Mucosa of gallbladder (tissue), 1 donor: ENCODE measurements around the gene PGPEP1. TPM values are rescaled to one million over a fixed set of nuclear protein-coding genes. Genes with fewer than 3 reads are reported as not detected.
A peak's percentile ranks its signal among the peaks of the same experiment; 100 is the strongest.
"Not testable (repeated sequence)": the region's sequence is repeated elsewhere in the genome, so short reads cannot be mapped to it uniquely, and the experiment has no call there.

Experiments used
- DNase-seq: peaks from one replicate; pipeline ENCODE4 v3.0.0-alpha.2; 2020; ENCODE audit warnings: low spot score
- total RNA-seq: library from RNA; stranded (reverse); gene quantifications from one replicate; pipeline ENCODE4 v1.2.1, GENCODE V29; 2021
- donor health status: DM: no; HTN: no; CAD: no.

PGPEP1 gene
- total RNA-seq, 1 donor from 2014 or later, result 56.6 TPM

DNA sequence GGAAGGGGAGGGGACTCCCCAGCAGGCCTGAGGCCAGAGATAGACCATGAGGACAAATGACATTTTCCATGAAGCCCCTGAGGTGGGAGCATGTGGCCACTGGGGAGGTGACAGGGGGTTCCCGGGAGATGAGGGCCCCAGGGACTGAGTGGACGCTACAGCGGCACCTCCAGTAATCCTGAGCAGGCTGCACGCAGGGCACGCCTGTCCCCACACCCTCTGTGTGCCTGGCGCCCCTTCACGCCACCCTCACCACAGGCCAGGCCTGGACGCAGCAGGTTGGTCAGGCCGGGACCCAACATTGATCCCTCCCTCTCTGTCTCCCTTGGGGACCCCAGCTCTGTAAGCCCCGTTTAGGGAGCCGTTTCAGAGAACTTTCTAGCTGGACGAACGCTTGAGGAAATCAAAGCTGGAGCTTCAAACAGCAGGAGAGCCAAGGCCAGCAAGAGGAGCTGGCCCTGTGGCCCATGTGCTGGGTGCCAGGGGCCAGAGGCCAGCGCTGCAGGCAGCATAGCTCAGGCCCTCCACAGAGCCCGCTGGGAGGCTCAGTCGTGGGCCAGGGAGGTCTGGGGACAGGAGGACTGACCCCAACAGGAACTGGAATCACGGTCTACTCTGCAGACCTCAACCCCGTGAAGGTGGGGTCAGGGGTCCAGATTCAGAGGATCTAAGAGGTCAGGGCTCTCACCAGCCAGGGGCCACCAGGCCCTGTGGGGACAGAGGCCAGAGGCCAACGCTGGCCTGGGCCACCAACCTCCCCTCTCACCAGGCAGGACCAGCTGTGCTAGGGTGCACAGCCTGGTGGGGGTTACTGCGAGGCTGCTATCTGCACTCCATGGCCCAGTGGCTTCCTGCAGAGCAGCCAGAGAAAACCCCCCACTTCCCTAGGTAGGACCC lies 32.1 kb upstream of the PGPEP1 start:
- DNase-seq, result no peak

DNA sequence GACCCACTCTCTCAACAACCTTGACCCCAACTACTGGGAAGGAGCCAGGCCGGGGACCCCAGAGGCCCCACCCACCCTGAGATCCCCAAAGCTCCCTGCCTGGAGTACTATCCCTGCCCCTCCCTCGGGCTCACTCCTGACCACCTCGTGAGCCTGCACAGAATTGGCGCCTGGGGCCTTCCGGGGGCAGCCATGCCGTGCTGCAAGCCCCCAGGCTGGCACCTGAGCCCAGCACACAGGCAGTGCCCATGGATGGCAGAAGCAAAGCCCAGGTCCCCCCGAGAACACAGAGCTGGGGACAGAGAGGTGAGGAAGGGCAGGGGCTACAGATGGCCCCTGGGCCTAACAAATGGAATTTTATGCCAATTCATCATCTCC lies 31.5 kb upstream of the PGPEP1 start:
- no peak for DNase-seq

DNA sequence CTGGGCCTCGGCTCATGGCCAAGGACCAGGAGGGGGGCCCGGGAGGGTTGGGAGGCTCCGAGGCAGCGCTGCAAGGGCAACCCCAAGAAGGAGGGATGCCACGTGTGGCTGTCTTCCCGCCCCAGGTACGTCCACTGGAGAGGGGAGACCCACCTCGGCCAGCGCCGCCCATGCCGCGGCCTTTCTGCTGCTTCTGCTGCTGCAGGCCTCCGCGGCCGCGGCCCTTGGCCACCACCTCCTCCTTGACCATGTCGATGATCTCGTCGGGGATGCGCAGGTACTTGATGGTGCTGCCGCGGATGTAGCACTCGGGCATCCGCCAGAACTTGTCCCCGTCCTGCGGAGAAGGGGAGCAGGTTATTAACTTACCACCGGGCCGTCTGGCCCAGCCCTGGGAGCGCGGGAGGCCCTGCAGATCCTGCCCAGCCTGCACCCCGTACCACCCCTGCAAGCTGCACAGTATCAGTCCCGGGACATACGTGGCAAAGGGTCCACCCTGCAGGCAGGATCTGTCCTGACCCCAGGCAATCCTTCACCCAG lies 30.8 kb upstream of the PGPEP1 start:
- no peak for DNase-seq

DNA sequence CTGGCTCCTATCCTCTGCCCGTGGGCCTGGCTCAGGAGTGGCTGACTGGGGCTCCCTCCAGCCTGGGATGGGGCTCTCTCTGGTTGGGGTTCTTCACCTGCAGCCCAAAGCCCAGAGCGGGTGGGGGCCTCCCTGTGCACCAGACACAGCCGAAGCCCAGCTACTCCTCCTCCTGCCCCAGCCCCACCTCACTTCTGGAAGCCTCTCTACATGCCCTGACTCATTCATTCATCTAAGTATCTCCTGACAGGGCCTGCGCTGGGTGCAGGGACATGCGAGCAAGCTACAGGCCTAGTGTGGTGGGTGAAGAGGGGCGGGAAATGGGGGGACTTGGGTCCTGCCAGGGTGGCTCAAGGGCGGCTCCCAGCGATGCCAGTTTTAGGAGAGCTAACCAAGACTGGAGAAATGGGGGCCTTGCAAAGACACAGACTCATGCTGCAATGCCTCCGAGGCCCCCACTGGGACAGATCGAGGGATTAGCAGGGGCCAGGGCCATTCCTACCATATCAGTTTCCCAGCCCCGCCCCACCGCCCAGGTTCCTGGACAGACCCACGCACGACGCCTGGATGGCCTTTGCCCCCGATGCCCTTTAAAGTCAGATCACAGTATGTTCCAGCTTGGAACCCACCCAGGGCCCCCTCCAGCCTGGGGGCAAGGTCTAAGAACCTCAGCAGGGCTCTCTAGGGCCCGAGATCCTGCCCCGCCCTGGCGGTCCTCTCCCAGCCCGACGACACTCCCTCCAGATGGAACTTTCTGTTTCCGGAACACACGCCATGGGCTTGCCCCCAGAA lies 30.1 kb upstream of the PGPEP1 start:
- no peak for DNase-seq

DNA sequence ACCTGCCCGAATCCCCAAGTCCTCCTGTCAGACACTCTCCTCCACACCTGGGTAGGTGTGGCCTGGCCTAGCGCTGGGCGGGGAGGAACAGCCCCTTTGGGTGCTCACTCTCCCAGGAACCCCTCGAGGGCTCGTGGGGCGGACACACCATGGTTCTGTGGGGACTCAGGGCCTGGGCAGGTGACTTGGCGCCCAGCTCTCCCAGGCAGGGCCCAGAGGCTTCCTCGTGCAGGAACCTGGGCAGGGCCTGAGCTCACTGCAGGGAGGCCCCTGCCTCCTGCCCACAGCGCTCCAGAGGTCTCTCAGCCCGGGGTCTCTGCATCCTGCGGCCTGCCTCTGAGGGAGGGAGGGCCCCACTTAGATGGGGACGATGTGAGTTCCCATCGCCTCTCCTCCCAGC lies 29.4 kb upstream of the PGPEP1 start:
- DNase-seq, result no peak

DNA sequence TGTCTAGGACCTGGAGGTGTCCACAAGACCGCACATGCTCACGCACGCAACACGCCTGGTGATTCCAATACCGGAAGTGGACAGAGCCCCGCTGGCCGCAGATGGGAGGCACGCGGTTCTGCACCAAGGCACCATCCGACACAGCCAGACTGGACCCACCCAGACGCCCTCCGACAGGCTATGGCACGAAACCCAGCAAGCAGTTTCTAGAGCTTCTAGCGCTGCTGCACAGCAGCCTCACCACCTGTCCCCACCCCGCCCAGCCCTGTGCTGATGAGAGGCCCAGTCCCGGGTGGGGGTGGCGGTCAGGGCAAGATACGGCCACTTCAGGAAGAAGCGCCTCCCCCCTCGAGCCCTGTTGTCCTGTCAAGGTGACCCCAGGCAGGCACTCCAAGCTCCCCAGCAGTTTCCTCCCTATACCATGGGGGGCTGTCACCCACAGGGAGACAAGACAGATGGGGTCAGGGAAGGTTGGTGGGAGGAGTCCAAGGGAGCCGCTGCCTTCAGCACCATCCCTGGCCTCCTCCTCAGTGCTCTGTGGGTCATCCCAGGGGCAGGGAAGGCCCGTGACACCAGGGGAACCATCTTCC lies 28.8 kb upstream of the PGPEP1 start:
- DNase-seq, result no peak

DNA sequence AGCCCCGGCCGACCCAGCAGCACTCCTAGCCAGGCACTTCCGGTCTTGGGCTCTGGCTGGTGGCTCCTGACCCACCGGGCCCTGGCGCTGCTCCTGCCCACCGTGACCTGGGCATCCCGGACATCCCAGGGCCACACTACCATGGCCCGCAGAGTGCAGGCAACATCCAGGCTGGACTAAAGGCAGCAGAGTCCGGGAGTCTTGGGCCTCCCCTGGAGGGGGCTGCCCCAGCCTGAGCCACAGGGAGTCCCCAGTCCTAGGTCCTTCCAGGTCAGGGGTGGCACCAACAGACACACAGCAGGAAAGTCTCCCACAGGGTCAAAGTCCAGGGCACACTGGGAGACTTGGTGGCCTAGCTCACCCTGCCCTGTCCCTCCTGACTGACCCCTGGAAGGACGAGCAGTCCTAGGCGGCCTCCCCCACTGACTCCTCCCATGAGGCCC lies 28.3 kb upstream of the PGPEP1 start:
- no peak for DNase-seq

DNA sequence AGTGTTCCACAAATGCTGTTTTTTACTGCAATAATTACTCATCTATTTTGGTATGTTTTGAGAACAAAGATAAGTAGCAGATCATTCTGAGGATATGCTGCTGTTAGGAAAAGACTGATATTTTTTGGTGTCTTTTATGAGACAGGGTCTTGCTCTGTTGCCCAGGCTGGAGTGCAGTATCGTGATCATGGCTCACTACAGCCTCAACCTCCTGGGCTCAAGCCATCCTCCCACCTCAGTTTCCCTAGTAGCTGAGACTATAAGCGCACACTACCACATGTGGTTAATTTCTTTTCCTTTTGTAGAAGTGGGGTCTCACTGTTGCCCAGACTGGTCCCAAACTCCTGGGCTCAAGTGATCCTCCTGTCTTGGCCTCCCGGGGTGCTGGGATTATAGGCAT lies 27.0 kb upstream of the PGPEP1 start:
- DNase-seq, result no peak

DNA sequence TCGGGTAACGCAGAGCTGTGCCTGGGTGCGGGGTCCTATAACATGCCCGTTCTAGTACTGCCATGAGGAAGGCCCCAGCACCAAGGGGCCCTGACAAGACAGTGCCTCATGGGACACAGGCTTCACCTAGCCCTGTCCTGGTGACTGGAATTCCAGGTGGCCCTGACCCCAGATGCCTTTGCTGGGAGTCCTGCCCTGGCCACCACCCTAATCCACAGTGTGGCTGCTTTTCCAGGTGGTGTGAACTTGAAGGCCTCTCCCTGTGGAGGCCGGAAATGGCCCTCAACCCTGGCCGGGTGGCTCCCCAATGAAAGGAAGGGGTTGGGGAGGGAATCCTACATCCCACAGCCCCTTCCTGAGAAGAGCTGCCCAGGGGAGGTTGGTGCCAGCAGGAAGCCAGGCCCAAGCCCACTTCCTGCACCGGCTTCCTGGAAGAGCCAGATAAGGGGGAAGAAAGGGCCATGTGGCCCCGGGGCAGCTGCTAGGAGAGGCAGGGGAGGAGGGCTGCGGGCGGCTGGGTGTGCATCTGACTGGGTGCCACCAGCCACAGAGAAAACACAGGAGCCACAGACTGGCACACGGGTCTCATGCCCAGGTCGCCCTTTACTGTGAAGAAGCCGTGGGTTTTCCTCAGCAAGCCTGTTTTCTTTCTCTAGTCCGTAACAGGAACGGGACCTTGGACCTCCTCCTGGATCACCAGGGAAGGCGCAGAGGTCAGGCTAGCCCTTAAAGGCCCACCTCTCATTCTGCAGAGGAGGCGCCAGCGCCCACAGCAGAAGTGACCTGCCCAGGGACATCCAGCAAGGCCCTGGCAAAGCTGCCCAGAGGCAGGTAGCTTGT lies 22.2 kb upstream of the PGPEP1 start:
- DNase-seq, result no peak

DNA sequence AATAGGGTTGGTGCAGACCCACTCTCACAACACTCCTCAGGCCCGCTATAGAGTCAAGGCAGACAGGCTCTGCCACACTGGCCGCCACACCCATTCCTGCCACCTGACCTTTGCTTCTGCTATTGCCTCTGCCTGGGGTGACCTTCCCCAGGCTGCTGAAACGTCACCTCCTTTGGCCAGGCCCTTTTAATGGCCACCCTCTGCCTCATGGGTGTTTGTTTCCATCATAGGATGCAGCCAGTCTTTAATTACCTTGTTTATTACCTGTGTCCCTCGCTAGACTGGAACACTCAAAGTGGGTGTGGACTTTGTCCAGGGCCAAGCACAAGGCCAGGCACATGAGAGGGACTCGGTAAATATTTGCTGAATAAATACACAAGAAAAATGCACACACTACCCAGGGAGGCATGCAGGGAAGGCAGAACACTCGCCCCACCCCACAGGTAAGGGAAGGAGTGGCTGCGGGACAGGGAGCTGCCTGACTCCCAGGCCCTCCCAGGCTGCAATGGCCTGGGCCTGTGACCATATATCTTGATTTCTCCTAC lies 20.7 kb upstream of the PGPEP1 start:
- no peak for DNase-seq

DNA sequence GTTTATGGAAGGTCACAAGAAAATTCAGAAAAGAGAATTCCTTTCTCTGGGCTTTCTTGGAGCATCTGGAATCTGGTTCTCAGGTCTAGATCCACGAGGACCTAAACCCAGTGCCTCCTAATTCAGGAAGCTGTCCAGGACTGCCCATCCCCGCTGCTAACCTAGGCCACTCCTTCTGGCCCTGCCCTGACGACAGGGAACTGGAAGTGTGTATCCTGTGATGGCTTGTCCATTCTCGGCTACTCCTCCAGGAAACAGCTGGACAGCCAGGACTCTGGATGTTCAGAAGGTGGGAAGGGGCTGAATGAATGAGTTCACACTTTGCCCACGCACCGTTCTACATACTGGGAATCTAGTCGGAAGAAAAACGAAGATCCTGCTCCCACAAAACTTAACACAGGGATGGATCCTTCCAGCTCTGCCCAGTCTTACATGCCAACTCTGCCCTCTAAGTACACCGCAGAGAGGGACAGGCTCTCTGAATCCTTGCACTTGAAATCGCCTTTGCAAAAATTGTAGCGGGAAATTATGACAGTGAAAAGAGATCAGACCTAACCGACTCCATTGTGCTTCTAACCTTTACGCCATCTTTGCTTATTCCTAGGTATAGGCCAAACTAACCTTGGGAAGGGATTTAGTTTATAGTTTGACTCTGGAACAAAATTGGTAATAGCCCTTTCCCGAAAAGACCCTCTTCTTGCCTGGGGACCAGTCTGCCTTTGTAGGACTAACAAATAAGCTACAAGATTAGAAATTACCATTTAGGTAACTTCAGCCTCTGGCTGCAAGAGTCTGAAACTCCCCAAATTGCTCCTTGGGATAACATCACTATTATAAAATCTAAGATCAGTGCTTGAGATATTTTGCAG lies 19.3 kb upstream of the PGPEP1 start:
- DNase-seq, result no peak

DNA sequence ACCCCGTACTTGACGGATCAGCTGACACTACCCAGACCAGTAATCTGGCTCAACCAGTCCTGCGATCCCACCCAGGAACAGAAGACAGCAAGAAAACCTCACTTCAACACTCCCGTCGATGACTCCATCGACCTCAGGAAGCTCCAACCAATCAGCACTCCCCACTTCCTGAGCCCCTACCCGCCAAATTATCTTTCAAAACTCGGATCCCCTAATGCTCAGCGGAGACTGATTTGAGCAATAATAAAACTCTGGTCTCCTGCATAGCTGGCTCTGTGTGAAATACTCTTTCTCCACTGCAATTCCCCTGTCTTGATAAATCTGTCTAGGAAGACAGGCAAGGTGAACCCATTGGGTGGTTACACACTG lies 18.7 kb upstream of the PGPEP1 start:
- DNase-seq, result no peak

DNA sequence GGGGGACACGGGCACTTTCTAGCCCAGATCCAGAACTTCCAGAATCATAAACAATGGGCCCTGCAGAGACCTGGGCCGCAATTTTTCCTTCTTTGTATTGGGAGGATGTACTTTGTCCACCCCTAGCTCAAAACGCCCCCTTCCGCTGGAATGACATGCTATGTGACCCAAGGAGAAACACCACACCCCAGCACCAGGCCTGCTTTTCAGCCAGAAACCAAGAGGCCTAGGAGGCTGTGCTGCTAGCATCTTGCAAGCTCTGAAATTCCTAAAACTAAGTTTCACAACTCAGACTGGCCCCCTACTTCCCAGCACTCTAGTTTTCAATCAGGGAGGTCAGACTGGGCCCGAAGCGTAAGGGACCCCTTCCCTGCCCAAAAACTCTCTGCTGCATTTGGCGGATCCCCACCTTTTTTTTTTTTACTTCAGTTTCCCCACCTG lies 18.1 kb upstream of the PGPEP1 start:
- no peak for DNase-seq

DNA sequence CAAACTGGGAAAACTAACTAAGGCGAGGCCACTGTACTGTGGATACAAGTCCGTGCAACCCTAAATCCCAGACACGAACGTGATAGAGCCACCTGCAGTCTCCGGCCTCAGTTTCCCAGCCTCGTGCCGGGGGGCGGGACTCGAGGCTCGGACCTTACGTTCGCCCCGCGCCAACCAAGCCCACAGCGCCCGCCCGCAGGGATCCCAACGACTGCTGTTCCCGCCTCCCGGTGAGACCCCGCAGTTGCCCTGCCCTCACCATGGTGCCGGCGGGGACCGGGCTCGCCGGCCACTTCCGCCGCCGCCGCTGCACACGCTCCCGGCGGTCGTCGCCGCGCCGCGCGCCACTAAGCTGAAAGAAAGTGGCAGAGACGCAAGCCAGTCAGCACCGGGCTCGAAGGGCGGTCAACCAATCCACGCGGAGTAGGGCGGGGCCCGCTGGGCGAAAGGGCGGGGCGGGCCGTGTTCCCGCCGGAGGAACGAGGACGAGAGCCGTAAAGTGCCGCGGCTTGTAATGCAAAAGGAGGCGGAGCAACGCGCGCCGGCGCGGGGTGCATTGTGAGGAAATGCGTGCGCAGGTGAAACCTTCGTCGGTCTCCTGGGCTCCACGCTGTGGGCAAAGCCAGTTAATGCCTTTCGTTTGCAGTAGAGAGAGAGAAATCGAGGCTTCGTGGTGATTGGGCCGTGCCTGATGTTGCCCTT lies 17.5 kb upstream of the PGPEP1 start, which contains the start of gene LSM4:
TSS of gene LSM4 (minus strand) at position 318 of the 702 bp plus-strand sequence. CDS start at position 262, 56 bp downstream.
- peak; percentile 99 for DNase-seq

DNA sequence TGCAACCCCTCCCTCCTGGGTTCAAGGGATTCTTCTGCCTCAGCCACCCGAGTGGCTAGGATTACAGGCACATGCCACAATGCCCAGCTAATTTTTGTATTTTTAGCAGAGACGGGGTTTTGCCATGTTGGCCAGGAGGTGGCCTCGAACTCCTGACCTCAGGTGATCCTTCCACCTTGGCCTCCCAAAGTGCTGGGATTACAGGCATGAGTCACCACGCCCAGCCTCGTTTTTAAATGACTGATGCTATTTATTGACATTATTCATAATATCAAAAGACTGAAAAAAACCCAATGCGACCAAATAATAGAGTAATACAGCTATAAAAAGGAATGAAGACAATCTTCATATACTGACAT lies 16.0 kb upstream of the PGPEP1 start:
- DNase-seq, result not testable (repeated sequence)

DNA sequence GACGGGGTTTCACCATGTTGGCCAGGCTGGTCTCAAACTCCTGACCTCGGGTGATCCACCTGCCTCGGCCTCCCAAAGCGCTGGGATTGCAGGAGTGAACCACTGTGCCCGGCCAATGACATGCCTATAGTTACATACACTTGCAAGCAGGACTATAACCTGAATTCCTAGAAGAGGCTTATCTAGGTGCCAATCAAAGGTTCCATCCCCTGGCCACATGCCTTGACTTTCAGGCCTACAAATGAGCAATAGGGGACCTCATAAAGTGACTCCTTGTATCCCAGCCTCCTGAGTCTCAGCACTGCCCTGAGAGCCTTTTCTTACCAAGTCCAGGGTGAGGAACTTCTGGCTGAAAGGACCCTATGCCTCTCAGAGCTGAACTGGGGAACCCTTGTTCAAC lies 13.6 kb upstream of the PGPEP1 start:
- DNase-seq, result no peak

DNA sequence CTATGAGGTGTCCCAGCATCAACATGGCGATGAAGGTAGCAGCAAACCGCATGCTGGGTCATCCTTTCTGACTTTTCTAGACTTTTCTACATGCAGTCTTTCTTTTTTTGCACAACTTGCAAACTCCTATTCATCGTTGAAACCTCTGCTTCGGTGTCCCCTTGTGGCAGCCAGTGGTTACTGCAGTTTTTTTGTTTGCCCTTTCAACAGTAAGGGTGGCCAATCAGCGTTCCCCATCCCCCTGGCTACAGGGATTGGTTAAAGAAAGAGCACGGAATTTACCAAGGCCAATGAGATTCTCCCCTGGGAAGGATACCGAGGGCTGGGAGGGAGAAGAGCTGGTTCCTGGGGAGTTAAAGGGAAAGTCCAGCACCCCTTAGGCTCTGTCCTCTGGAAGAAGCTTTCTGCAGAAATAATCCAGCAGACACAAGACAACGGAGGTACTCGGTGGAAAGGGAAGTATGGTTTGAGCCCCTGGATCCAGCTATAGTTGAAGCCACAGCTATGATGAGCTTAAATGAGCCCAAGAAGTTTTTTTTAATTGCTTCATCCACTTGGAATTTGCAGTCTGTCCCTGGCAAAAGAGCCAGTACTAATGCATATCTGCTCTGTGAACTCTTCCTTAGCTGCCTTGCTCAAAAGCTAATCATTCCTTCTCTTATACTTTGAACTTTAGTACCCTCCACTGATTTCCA lies 11.9 kb upstream of the PGPEP1 start:
- DNase-seq, result peak; percentile 96

DNA sequence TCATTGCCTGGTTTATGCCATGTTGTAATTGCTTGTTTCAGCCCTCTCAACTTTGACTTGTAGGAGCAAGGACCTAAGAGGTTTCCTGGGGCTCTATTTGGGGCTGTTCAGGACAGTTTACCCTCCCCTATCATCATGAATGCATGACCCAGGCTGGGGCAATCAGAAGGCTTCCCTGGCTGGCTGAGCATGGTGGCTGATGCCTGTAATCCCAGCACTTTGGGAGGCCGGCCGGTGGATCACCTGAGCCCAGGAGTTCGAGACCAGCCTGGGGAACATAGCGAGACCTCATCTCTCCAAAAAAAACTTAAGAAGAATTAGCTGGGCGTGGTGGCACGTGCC lies 11.4 kb upstream of the PGPEP1 start:
- DNase-seq, result no peak

DNA sequence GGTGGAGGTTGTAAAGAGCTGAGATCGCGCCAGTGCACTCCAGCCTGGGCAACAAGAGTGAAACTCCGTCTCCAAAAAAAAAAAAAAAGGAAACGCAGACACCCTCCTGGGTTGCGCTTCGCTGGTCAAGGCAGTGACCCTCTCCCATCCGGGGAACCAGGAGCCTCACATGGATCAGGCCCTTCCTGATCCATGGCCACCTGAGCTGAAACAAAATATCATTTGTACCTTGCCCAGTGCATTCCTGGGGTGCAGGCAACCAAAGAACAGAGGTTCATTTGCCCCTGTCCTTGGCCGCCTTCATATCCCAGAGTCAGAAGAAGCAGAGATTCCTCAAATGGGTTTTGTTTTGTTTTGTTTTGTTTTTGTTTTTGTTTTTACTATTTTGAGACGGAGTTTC lies 9.5 kb upstream of the PGPEP1 start:
- DNase-seq, result no peak
